ENCODE data around the gene MED27.
"Not testable (repeated sequence)": the region's sequence is repeated elsewhere in the genome, so short reads cannot be mapped to it uniquely, and the experiment has no call there.

Gene MED27

GRCh38 chr9:132075853-132076252 lies 3.8 kb downstream of the MED27 start:
- DNase-seq, result no peak

GRCh38 chr9:132074736-132075135 lies 4.9 kb downstream of the MED27 start:
- DNase-seq, result no peak

GRCh38 chr9:132071847-132072507 lies 7.7 kb downstream of the MED27 start:
- DNase-seq, result no peak

- no peak for DNase-seq
These were observed 10.4 kb downstream of the MED27 start for GRCh38 chr9:132069046-132069898.

GRCh38 chr9:132068605-132069004 lies 11.1 kb downstream of the MED27 start:
- DNase-seq, result no peak

- no peak for DNase-seq
These were observed 13.2 kb downstream of the MED27 start for GRCh38 chr9:132066511-132066910.

- DNase-seq, result no peak
These were observed 13.6 kb downstream of the MED27 start for GRCh38 chr9:132066057-132066456.

GRCh38 chr9:132063281-132063680 lies 16.4 kb downstream of the MED27 start:
- DNase-seq, result no peak

GRCh38 chr9:132062806-132063205 lies 16.9 kb downstream of the MED27 start:
- DNase-seq, result no peak

GRCh38 chr9:132061526-132061925 lies 18.1 kb downstream of the MED27 start:
- DNase-seq, result no peak

GRCh38 chr9:132059361-132059760 lies 20.3 kb downstream of the MED27 start:
- no peak for DNase-seq

- not testable (repeated sequence) for DNase-seq
These were observed 21.4 kb downstream of the MED27 start for GRCh38 chr9:132058226-132058625.

- no peak for DNase-seq
These were observed 22.7 kb downstream of the MED27 start for GRCh38 chr9:132056717-132057560.

- DNase-seq, result no peak
These were observed 23.9 kb downstream of the MED27 start for GRCh38 chr9:132055756-132056155.

GRCh38 chr9:132054024-132054423 lies 25.6 kb downstream of the MED27 start:
- no peak for DNase-seq

- no peak for DNase-seq
These were observed 29.8 kb downstream of the MED27 start for GRCh38 chr9:132049900-132050299.

- DNase-seq, result no peak
These were observed 30.3 kb downstream of the MED27 start for GRCh38 chr9:132049323-132049882.

- no peak for DNase-seq
These were observed 31.5 kb downstream of the MED27 start for GRCh38 chr9:132048201-132048600.

GRCh38 chr9:132046456-132046855 lies 33.2 kb downstream of the MED27 start:
- DNase-seq, result no peak

- DNase-seq, result no peak
These were observed 35.3 kb downstream of the MED27 start for GRCh38 chr9:132044176-132044875.

- no peak for DNase-seq
These were observed 36.0 kb downstream of the MED27 start for GRCh38 chr9:132043708-132044107.

GRCh38 chr9:132042324-132042723 lies 37.3 kb downstream of the MED27 start:
- no peak for DNase-seq
